Activated T-cell treated with anti-CD3 and anti-CD28 coated beads, Interleukin-2, amount 50 U/mL, for 24 hours (primary cell): ENCODE results near the gene SMARCD1.

ENCODE experiments used
- DNase-seq: peaks from one replicate; pipeline ENCODE4 v3.0.0-alpha.2; 2020
- H3K27ac Mint-ChIP-seq: 2 replicates; pipeline ENCODE4 v1.8.0; 2020; ENCODE audit warnings: mild to moderate bottlenecking, mixed read lengths
- H3K27me3 Mint-ChIP-seq: 2 replicates; pipeline ENCODE4 v1.8.0; 2020; ENCODE audit warnings: mixed read lengths
- H3K36me3 Mint-ChIP-seq: 2 replicates; pipeline ENCODE4 v1.8.0; 2020; ENCODE audit warnings: low read depth, mixed read lengths
- H3K4me1 Mint-ChIP-seq: 2 replicates; pipeline ENCODE4 v1.8.0; 2020; ENCODE audit warnings: low read depth, mixed read lengths
- H3K4me3 Mint-ChIP-seq: 2 replicates; pipeline ENCODE4 v1.8.0; 2020; ENCODE audit warnings: mild to moderate bottlenecking, moderate library complexity, mixed read lengths
- H3K9me3 Mint-ChIP-seq: 2 replicates; pipeline ENCODE4 v1.8.0; 2020; ENCODE audit warnings: mixed read lengths

SMARCD1 gene

DNA sequence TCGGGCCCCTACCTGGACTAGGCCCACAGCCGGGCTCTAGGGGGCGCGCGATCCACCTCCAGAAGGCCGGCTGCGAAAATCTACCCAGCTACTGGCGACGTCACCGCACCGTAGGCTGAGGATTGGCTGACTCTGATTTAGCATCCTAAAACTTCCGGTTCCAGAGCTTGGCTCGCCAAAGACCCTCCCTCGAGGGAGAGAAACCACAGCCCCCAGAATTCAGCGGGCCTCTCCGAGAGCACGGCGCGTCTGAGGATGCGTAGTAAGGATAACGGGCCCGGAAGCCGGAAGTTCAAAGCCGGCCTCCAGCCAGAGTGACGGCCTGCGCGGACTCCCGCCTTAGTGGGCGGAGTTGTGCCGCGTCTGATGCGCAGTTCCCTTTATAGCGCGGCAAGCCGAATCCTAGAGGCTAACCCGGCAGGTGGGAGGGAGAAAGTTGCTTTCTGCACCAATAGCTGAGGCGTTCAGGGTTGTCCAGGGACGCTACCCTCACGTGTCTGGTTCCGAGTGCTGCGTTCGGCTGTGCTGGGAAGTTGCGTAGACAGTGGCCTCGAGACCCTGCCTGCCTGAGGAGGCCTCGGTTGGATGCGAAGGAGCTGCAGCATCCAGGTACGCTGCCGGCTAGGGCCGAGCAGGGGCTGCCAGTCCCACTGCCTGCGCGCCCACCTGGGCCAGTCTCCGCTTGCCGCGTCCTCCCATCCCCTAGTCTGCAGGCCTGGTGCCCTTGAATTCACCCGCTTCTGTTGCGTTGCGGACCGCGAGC lies 26.7 kb downstream of the SMARCD1 start, which contains the start of gene COX14:
TSS of gene COX14 (plus strand) at position 544 of the 763 bp plus-strand sequence. CDS start 7,808 bp downstream, outside the sequence.
- peak; percentile 99 for DNase-seq
- H3K27me3 Mint-ChIP-seq: no peaks in the 10 kb centered on the region
- H3K9me3 Mint-ChIP-seq: no peaks in the 10 kb centered on the region
- H3K4me3 Mint-ChIP-seq: peak within 1 kb of the TSS; percentile 99
- H3K27ac Mint-ChIP-seq: peak within 1 kb of the TSS; percentile 99
- peaks cover 33% of the 10 kb centered on the region for H3K36me3 Mint-ChIP-seq
- peaks cover 41% of the 10 kb centered on the region for H3K4me1 Mint-ChIP-seq

DNA sequence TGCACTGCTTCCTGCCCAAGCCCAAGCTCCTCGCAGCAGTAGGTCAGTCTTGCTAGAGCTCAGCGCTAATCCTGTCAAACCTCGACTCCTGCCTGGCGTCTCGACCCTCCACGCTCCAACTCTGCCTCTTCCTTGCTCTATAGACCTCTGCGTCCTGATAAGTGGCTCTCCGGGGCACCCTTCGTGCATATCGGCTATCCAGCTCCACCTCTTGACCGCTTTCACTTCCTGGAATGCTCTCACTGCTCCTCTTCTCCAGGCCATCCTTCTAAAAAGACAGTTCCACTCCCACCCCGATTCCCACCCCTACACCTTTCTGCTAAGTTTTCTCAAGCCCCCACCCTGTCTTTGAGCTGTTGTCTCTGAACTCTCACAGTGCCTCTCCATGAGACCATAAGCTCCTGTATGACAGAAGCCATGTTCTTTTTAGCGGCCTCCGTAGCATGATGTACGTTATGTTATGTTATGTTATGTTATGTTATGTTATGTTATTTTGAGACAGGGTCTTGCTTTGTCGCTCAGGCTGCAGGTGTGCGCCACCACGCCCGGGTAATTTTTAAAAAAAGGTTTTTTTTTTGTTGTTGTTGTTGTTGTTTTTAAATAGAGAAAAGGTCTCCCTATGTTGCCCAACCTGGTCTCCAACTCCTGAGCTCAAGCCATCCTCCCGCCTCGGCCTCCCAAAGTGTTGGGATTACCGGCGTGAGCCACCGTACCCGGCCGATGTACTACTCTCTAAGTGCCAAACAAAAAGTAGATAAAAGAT lies 27.5 kb downstream of the SMARCD1 start:
- Mint-ChIP-seq H3K4me1 (peaks cover 45% of the 10 kb centered on the region), H3K36me3 (peaks cover 38% of the 10 kb centered on the region), H3K9me3 (no peaks in the 10 kb centered on the region), H3K27me3 (no peaks in the 10 kb centered on the region), H3K4me3 (peak overlapping the region; percentile 99), H3K27ac (peak overlapping the region; percentile 99)
- DNase-seq: no peak

DNA sequence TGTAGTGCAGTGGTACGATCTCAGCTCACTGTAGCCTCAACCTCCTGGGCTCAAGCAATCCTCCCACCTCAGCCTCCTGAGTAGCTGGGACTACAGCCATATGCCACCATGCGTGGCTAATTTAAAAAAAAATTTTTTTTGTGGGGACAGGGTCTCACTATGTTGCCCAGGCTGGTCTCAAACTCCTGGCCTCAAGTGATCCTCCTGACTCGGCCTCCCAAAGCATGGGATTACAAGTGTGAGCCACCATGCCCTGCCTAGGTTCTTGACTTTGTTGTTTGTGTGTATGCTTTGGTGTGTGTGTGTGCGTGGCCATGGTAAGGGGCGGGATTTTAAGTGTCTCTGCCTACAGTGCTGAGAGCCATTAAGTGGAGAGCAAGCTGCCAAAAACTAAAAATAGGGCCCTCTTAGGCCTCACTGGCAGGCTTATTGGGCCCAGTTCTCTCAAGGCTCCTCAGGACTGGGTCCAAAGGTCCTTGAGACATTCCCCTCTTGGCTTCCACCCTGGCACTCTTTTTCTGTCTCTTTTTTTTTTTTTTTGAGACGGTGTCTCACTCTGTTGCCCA lies 32.0 kb downstream of the SMARCD1 start:
- Mint-ChIP-seq H3K9me3 (no peaks in the 10 kb centered on the region), H3K36me3 (peaks cover 75% of the 10 kb centered on the region), H3K4me3 (no peak overlapping the region), H3K27ac (peak overlapping the region; percentile 81), H3K4me1 (peaks cover 43% of the 10 kb centered on the region), H3K27me3 (no peaks in the 10 kb centered on the region)
- peak; percentile 12 for DNase-seq

DNA sequence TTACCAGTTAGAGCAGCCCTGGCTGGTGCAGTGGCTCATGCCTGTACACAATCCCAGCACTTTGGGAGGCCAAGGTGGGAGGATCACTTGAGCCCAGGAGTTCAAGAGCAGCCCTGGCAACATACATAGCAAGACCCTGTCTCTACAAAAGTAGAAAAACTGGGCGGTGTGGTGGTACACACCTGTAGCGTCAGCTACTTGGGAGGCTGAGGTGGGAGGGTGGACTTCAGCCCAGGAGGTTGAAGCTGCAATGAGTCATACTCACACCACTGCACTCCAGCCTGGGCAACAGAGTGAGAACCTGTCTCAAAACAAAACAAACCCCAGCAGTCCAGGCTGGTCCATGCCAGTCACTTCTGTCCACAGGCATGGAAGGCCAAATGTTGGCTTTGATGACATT lies 34.2 kb downstream of the SMARCD1 start:
- no peak overlapping the region for H3K4me3 Mint-ChIP-seq
- no peak for DNase-seq
- H3K27ac Mint-ChIP-seq: no peak overlapping the region
- H3K4me1 Mint-ChIP-seq: peaks cover 37% of the 10 kb centered on the region
- H3K9me3 Mint-ChIP-seq: no peaks in the 10 kb centered on the region
- H3K27me3 Mint-ChIP-seq: no peaks in the 10 kb centered on the region
- H3K36me3 Mint-ChIP-seq: peaks cover 83% of the 10 kb centered on the region

DNA sequence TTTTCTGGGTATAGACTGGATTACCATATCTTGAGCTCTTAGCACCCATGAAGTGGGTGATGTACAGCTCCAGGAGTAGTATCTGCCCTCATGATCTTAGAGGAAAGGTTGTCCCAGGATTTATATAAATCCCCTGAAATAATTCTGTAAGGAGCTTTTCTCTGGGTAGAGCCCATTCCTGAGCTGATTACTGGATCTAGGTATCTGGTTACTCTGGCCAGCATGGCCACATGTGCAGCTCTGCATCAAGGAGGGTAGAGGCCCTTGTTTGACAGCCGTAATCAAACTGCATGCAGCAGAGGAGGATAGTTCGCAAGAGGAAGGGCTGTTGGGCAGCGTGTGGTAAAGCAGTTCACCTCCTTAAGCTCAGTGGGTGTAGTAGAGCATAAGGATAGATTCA lies 35.4 kb downstream of the SMARCD1 start:
- no peak overlapping the region for H3K4me3 Mint-ChIP-seq
- DNase-seq: no peak
- H3K27ac Mint-ChIP-seq: peak overlapping the region; percentile 24
- H3K27me3 Mint-ChIP-seq: no peaks in the 10 kb centered on the region
- peaks cover 41% of the 10 kb centered on the region for H3K4me1 Mint-ChIP-seq
- peaks cover 90% of the 10 kb centered on the region for H3K36me3 Mint-ChIP-seq
- no peaks in the 10 kb centered on the region for H3K9me3 Mint-ChIP-seq

DNA sequence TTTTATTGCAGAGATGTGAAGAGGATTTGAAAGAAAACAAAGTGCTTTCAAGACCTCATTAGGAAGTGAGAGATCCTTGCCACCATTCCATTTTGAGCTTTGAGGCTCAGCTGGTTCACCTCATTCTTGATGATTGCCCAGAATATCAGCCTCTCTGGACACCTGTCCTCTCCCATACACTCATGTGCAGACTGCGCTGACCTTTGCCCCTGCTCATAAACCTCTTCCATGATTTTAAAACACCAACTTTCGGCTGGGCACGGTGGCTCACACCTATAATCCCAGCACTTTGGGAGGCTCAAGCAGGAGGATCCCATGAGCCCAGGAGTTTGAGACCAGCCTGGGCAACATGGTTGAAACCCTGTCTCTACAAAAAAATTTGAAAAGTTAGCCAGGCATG lies 35.8 kb downstream of the SMARCD1 start:
- Mint-ChIP-seq H3K4me1 (peaks cover 41% of the 10 kb centered on the region), H3K9me3 (no peaks in the 10 kb centered on the region), H3K27ac (peak overlapping the region; percentile 24), H3K36me3 (peaks cover 90% of the 10 kb centered on the region), H3K27me3 (no peaks in the 10 kb centered on the region), H3K4me3 (no peak overlapping the region)
- no peak for DNase-seq

DNA sequence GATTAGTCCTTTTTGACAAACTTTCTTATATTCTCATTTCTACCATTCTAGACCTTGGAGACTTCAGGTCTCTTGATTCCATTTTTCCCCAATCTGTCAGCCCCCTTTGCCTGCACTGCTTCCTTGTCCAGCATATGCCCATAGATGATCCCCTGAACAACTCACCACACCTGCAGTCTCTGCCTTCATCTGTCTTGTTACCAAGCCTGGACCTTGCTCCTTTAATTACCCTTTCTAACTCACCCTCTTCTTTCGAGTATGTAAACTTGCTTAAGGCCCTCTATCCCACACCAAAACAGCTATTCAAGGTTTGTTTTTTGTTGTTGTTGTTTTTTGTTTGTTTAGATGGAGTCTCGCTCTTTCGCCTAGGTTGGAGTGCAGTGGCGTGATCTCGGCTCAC lies 36.5 kb downstream of the SMARCD1 start:
- no peak for DNase-seq
- Mint-ChIP-seq H3K27ac (peak overlapping the region; percentile 45), H3K27me3 (no peaks in the 10 kb centered on the region), H3K36me3 (peaks cover 89% of the 10 kb centered on the region), H3K4me1 (peaks cover 36% of the 10 kb centered on the region), H3K9me3 (no peaks in the 10 kb centered on the region), H3K4me3 (no peak overlapping the region)

DNA sequence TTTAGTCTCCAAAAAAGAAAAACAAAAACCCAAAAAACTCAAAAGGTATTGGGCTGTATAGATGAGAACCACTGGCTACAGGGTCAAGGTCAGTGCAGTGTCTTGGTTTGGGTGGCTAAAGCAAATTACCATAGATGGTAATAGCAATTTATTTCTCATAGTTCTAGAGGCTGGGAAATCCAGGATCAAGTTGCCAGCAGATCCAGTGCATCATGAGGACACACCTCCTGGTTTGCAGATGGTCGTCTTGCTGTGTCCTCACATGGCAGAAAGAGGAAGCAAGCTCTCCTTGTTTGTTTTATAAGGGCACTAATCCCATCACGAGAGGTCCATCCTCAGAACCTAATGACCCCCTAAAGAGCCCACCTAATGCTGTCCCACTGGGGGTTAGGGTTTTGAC lies 38.1 kb downstream of the SMARCD1 start:
- peaks cover 32% of the 10 kb centered on the region for H3K4me1 Mint-ChIP-seq
- H3K27me3 Mint-ChIP-seq: no peaks in the 10 kb centered on the region
- no peak overlapping the region for H3K4me3 Mint-ChIP-seq
- H3K36me3 Mint-ChIP-seq: peaks cover 94% of the 10 kb centered on the region
- peak overlapping the region; percentile 34 for H3K27ac Mint-ChIP-seq
- DNase-seq: no peak
- no peaks in the 10 kb centered on the region for H3K9me3 Mint-ChIP-seq

DNA sequence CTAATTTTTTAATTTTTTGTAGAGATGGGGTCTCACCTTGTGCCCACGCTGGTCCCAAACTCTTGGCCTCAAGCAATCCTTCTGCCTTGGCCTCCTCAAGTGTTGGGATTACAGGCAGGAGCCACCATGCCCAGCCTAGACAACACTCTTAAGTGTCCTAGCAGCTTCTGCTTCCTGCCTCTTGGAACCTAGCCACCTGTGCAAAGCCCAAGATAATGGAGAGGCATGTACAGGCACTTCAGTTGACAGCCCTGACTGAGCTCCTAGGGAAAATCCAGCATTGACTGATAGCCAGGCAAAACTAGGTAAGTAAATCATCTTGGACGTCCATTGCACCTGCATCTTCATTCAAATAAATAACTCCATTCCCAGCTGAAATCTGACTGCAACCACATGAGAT lies 42.4 kb downstream of the SMARCD1 start:
- Mint-ChIP-seq H3K36me3 (peaks cover 94% of the 10 kb centered on the region), H3K27me3 (no peaks in the 10 kb centered on the region), H3K4me1 (peaks cover 31% of the 10 kb centered on the region), H3K27ac (peak overlapping the region; percentile 9), H3K4me3 (no peak overlapping the region), H3K9me3 (no peaks in the 10 kb centered on the region)
- no peak for DNase-seq

DNA sequence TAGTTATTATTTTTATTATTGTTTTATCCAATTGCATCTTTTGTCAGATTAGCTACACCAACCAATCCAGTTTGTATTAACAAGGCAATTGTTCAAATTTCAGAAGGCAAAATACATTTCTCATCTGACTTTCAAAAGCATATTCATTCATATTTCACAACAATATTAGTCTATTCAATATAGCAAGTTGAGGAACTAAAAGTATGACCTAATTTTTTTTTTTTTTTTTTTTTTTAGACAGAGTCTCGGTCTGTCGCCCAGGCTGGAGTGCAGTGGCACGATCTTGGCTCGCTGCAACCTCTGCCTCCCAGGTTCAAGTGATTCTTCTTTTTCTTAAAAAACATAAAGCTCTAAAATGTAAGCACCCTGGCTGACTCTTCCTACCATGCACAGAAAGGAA lies 44.1 kb downstream of the SMARCD1 start:
- peaks cover 93% of the 10 kb centered on the region for H3K36me3 Mint-ChIP-seq

DNA sequence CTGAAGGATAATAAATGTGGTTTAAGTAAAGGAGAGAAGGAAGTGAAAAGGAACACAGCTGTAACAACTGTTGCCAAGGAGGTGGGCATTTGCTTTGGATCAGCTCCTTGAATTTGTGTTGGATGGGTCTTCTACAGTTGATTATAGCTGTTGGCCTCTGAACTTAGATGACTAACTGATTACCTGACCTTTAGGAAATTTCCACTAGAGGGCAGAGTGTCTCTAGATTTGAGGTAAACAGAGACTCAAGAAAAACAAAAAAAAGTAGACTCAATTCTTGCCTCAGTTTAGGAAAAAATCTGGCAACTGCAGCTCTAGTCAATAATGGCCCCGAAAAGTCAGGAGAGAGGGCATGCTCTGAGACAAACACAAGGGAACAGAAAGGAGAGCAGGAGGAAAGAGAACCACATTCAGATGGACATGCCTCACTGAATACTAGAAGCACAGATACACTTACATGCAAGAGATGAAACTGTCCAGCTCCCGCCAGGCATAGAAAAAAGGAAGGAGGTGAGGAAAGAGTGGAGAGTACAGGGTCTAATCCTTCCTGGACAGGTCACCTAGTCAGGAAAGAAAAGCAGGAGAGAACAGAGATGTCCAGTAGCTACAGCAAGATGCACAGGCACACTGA lies 47.5 kb downstream of the SMARCD1 start:
- no peak overlapping the region for H3K4me3 Mint-ChIP-seq
- H3K36me3 Mint-ChIP-seq: peaks cover 89% of the 10 kb centered on the region

More for the DNA sequence above, 44.1 kb downstream of the SMARCD1 start:
- Mint-ChIP-seq H3K27ac (no peak overlapping the region), H3K27me3 (no peaks in the 10 kb centered on the region), H3K9me3 (no peaks in the 10 kb centered on the region), H3K4me1 (peaks cover 32% of the 10 kb centered on the region), H3K4me3 (no peak overlapping the region)
- no peak for DNase-seq

DNA sequence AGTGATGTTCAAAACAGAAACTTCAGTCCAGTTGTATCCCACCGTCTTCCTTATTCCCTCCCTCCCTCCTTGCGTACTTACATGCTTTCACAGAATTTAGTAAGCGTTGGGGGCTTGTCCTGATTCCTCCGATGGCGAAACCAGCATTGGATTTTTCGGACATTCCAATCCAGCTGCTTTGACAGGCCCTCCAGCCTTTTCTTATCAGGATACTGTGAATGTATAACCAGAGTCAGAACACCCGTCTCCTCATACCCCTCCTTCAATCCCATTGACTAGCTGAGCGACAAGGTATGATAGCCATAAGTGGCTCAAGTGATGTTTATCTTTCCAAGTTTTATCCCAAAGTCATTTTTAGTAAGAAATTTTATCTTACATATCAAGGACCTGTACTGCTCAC lies 57.9 kb downstream of the SMARCD1 start:
- H3K36me3 Mint-ChIP-seq: peaks cover 59% of the 10 kb centered on the region
- no peak overlapping the region for H3K4me3 Mint-ChIP-seq
- no peak overlapping the region for H3K27ac Mint-ChIP-seq
- peaks cover 4% of the 10 kb centered on the region for H3K4me1 Mint-ChIP-seq
- DNase-seq: no peak
- no peaks in the 10 kb centered on the region for H3K27me3 Mint-ChIP-seq
- H3K9me3 Mint-ChIP-seq: no peaks in the 10 kb centered on the region

More for the DNA sequence above, 47.5 kb downstream of the SMARCD1 start:
- Mint-ChIP-seq H3K27ac (peak overlapping the region; percentile 60), H3K27me3 (no peaks in the 10 kb centered on the region), H3K9me3 (no peaks in the 10 kb centered on the region), H3K4me1 (peaks cover 15% of the 10 kb centered on the region)
- no peak for DNase-seq

DNA sequence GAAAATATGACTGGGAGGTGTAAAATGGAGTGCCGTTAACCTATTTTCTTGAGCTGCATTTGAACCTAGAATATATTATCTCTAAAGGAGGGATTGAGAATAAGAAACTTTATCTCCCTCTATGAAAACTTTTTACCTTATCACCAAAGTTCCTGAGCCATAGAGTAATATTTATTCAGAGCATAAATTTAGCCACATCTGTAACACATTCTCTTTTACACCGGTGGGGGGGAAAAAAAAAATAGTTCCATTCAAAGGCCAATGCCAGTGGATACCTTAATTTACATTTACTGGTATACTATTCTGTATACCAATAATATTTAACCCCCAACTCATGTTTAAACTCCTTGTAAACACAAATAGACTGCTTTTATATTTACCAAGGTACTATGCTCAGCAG lies 60.3 kb downstream of the SMARCD1 start:
- H3K4me1 Mint-ChIP-seq: peaks cover 17% of the 10 kb centered on the region
- no peak for DNase-seq
- no peaks in the 10 kb centered on the region for H3K9me3 Mint-ChIP-seq
- H3K27ac Mint-ChIP-seq: no peak overlapping the region
- H3K27me3 Mint-ChIP-seq: no peaks in the 10 kb centered on the region
- peaks cover 41% of the 10 kb centered on the region for H3K36me3 Mint-ChIP-seq
- no peak overlapping the region for H3K4me3 Mint-ChIP-seq

DNA sequence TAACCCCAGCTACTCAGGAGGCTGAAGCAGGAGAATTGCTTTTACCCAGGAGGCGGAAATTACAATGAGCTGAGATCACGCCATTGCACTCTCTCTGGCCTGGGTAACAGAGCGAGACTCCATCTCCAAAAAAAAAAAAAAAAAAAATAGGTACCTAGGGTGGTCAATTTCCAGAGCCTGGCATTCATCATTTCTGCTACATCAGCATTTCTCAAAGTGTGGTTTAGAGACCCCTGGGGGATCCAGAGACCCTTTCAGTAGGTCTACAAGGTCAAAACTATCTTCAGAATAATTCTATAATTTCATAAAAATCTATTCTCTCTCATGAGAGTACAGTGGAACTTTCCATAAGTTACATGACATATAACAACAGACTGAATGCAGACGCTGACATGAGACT lies 62.1 kb downstream of the SMARCD1 start:
- Mint-ChIP-seq H3K36me3 (peaks cover 25% of the 10 kb centered on the region), H3K4me3 (no peak overlapping the region), H3K27ac (no peak overlapping the region), H3K9me3 (no peaks in the 10 kb centered on the region), H3K4me1 (peaks cover 29% of the 10 kb centered on the region), H3K27me3 (no peaks in the 10 kb centered on the region)
- DNase-seq: no peak
